Endothelial cell of umbilical vein (primary cell): ENCODE data around the gene GKN2. TPM values are rescaled to one million over a fixed set of nuclear protein-coding genes. Genes with fewer than 3 reads are reported as not detected.

ENCODE experiments used
- BruUV-seq: library from RNA; stranded (reverse); fragments of 400-500 nt; replicated peaks from 2 replicates; lab custom pipeline; 2021; lab: Mats Ljungman, UMichigan
- CTCF ChIA-PET: fragments of 300-600, 350-600 bp; sonication (Branson Sonifier 250); formaldehyde crosslinking; loops from one replicate; lab custom pipeline; 2021; ENCODE audit warnings: antibody characterized with exemption, inconsistent platforms; lab: Charles Lee
- POLR2A ChIA-PET: fragments of 300-600, 350-600 bp; sonication (Branson Sonifier 250); formaldehyde crosslinking; loops from one replicate; lab custom pipeline; 2021; ENCODE audit warnings: antibody characterized with exemption, inconsistent platforms; lab: Charles Lee
- DNase-seq: peaks from one replicate; pipeline ENCODE4 v3.0.0-alpha.2; 2011; ENCODE audit warnings: low read depth, low spot score
- FAIRE-seq: peaks from 2 replicates; lab custom pipeline; 2011; peaks lifted over from hg19 to GRCh38; lab: Jason Lieb, UNC
- H2AFZ ChIP-seq: 2 replicates; pipeline ENCODE4 v1.6.0; 2012; ENCODE audit warnings: low read depth, low read length, control low read depth, inconsistent platforms
- H3K27ac ChIP-seq: 2 replicates; pipeline ENCODE4 v1.5.1; 2011; ENCODE audit warnings: low read depth, mild to moderate bottlenecking, control low read depth, low read length, moderate library complexity; ENCODE audit not compliant: insufficient read depth
- H3K27me3 ChIP-seq, 2 experiments: 2 replicates each; pipeline versions ENCODE4 v1.6.0 to v1.6.1; 2011; ENCODE audit warnings: low read length in 2 of 2, mixed read lengths in 1 of 2; ENCODE audit not compliant: control insufficient read depth in 2 of 2, insufficient read depth in 2 of 2
- H3K36me3 ChIP-seq, 2 experiments: 2 replicates in 1 of 2; 3 replicates in 1 of 2; pipeline ENCODE4 v1.5.1; 2011; ENCODE audit warnings: low read length in 2 of 2, mild to moderate bottlenecking in 1 of 2, moderate library complexity in 1 of 2; ENCODE audit not compliant: control insufficient read depth in 2 of 2, insufficient read depth in 2 of 2; ENCODE audit errors: extremely low read depth in 1 of 2
- H3K4me1 ChIP-seq: 3 replicates; pipeline ENCODE4 v1.5.1; 2011; ENCODE audit warnings: mild to moderate bottlenecking, low read length; ENCODE audit not compliant: control insufficient read depth, insufficient read depth; ENCODE audit errors: extremely low read depth
- H3K4me2 ChIP-seq: 2 replicates; pipeline ENCODE4 v1.6.1; 2011; ENCODE audit warnings: low read length, control low read depth, mixed read lengths; ENCODE audit not compliant: insufficient read depth
- H3K4me3 ChIP-seq, 3 experiments: fragments of 200-600 bp in 1 of 3; sonication (generic), shearing (Covaris generic) in 1 of 3; replicated peaks in 1 of 3; 2 replicates each; pipeline ENCODE4 v1.5.1; 2011 to 2016; ENCODE audit warnings: control low read depth in 3 of 3, low read length in 3 of 3, mild to moderate bottlenecking in 2 of 3, inconsistent platforms in 1 of 3, low read depth in 1 of 3, moderate library complexity in 1 of 3; ENCODE audit not compliant: insufficient read depth in 1 of 3
- H3K79me2 ChIP-seq: 2 replicates; pipeline ENCODE4 v1.6.0; 2012; ENCODE audit warnings: low read length, inconsistent platforms; ENCODE audit not compliant: control insufficient read depth, insufficient read depth
- H3K9ac ChIP-seq: replicated peaks from 2 replicates; pipeline ENCODE3; 2011; ENCODE audit warnings: low read length, control low read depth; ENCODE audit not compliant: insufficient read depth; ENCODE audit errors: extremely low read depth
- H3K9me1 ChIP-seq: replicated peaks from 3 replicates; pipeline ENCODE4 v1.6.0; 2011; ENCODE audit warnings: mild to moderate bottlenecking, low read length; ENCODE audit not compliant: control insufficient read depth, insufficient read depth; ENCODE audit errors: extremely low read depth
- H3K9me3 ChIP-seq: replicated peaks from 2 replicates; pipeline ENCODE4 v1.5.1; 2012; ENCODE audit warnings: low read length, inconsistent platforms; ENCODE audit not compliant: control insufficient read depth, insufficient read depth
- H4K20me1 ChIP-seq: replicated peaks from 2 replicates; pipeline ENCODE3; 2011; ENCODE audit warnings: mild to moderate bottlenecking, low read length; ENCODE audit not compliant: control insufficient read depth, insufficient read depth; ENCODE audit errors: extremely low read depth
- GATA2 ChIP-seq: IDR thresholded peaks from 2 replicates; pipeline ENCODE4 v1.7.0; 2011; ENCODE audit warnings: low read depth, mild to moderate bottlenecking, moderate library complexity, mixed read lengths, low read length; ENCODE audit not compliant: insufficient read length, insufficient read depth
- MYC ChIP-seq: IDR thresholded peaks from one replicate; pipeline ENCODE4 v1.6.1; 2011; ENCODE audit warnings: mild to moderate bottlenecking, low read depth, low read length
- POLR2AphosphoS5 ChIP-seq: IDR thresholded peaks from 2 replicates; pipeline ENCODE4 v1.6.1; 2012; ENCODE audit warnings: low read depth, mild to moderate bottlenecking, control low read depth, low read length, moderate library complexity; ENCODE audit not compliant: insufficient read depth
- dilution Hi-C: fragments of 300-500 bp; cut with MboI; formaldehyde crosslinking; loops from one replicate; pipeline ENCODE4 v1.15.0; 2019; ENCODE audit warnings: low sequenced_read_pairs; ENCODE audit not compliant: extremely low pct_ligation_motif_present
- intact Hi-C: fragments of 100-400 bp; cut with micrococcal nuclease; formaldehyde crosslinking; loops from one replicate; pipeline ENCODE4 v1.10.0; 2022
- polyA plus RNA-seq, 4 experiments: library from polyadenylated mRNA; depleted of rRNA in 3 of 4; stranded (reverse) in 3 of 4; unstranded in 1 of 4; fragments of >200 nt; gene quantifications; 2 replicates each; pipeline versions ENCODE4 v1.2.1 to v1.2.3, GENCODE V29; 2011 to 2012; ENCODE audit warnings: missing spikeins in 1 of 4
- total RNA-seq: library from RNA; stranded (reverse); gene quantifications from 2 replicates; pipeline ENCODE4 v1.2.3, GENCODE V29; 2021
- TF ChIP-seq, protein P1 (sequence below): IDR thresholded peaks from 2 replicates; pipeline ENCODE4 v1.6.1; 2011; ENCODE audit not compliant: insufficient read depth, insufficient read length

Gene GKN2
- total and polyA plus RNA-seq, 2 donors (not counting 3 experiments of a cell fraction or from before 2014, with no cell fraction given), result not detected

DNA sequence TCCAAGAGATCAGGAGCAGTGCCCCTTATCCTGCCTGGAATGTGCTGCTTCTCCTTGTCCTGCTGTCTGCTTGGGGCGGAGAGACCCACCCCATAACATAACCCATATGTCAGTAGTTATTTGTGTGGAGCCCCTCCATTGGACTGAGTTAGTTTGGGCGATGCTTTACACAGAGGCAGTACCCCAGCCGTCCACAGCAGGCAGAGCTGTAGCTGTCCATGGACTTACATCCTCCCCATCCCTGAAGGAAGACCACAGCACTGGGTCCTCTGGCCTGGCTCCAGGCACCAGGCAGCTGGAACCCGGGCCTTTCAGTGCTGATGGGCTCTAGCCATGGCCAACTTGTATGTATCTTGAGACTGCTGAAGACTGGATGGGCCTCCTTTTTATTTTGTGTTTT lies 20.3 kb downstream of the GKN2 start:
- no peaks in the 10 kb centered on the region for H4K20me1 ChIP-seq
- H3K4me2 ChIP-seq, result no peak overlapping the region
- CTCF ChIA-PET, result interaction anchor here (1.5 to 4.9 kb wide), 3 partner anchors 11 to 223 kb away, joined by 3 to 39 read pairs (median 18); no protein-coding TSS in a partner anchor
- TF ChIP-seq POLR2AphosphoS5 (no peak), MYC (no peak)
- TF ChIP-seq, protein P1, sequence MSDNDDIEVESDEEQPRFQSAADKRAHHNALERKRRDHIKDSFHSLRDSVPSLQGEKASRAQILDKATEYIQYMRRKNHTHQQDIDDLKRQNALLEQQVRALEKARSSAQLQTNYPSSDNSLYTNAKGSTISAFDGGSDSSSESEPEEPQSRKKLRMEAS, result no peak
- POLR2A ChIA-PET, result no interaction called here
- H3K36me3 ChIP-seq, result no peaks in the 10 kb centered on the region
- DNase-seq (no peak), FAIRE-seq (no peak)
- intact Hi-C loops (no loop called here), dilution Hi-C loops (loop anchor here (25.0 kb wide), 1 partner anchor 195 kb away; the partner anchor contains the start of gene ARHGAP25)
- H3K4me3 ChIP-seq, result no peak overlapping the region
- peaks cover 2 to 15% of the 10 kb centered on the region in 2 experiments for H3K27me3 ChIP-seq
- no peaks in the 10 kb centered on the region for H3K9me1 ChIP-seq
- no peaks in the 10 kb centered on the region for H3K79me2 ChIP-seq
- no peak overlapping the region for H3K27ac ChIP-seq
- H3K9me3 ChIP-seq, result no peaks in the 10 kb centered on the region
- no peak overlapping the region for H2AFZ ChIP-seq
- no peaks in the 10 kb centered on the region for H3K4me1 ChIP-seq
- no TSS peak for BruUV-seq
- no peak overlapping the region for H3K9ac ChIP-seq

DNA sequence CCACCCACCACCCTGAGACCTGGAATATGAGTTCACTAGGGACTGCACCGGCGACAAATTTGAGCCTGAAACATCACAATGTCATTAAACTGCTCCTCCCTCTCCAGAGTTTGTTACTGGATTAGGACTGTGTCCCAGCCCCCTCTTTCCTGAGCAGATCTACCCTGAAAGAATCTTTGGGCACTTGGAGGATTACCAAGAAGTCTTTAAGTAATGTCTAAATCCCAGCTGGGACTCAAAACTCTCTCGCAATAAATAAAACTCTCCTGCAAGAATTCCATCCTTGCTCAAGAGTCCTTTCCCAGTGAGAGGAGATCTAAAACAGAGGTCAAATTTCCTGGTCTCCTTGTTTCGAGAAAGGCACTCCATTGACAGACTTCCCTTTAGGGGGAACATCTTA lies 20.9 kb downstream of the GKN2 start:
- no peak for DNase-seq
- CTCF ChIA-PET, result interaction anchor here (1.5 to 4.9 kb wide), 3 partner anchors 12 to 223 kb away, joined by 3 to 39 read pairs (median 18); no protein-coding TSS in a partner anchor

More for the DNA sequence above, 20.9 kb downstream of the GKN2 start:
- no peak overlapping the region for H3K27ac ChIP-seq
- dilution Hi-C loops (loop anchor here (25.0 kb wide), 1 partner anchor 194 kb away; the partner anchor contains the start of gene ARHGAP25), intact Hi-C loops (no loop called here)
- H3K27me3 ChIP-seq, result peaks cover 8 to 10% of the 10 kb centered on the region in 2 experiments
- FAIRE-seq, result no peak
- H3K4me2 ChIP-seq, result no peak overlapping the region
- POLR2A ChIA-PET, result no interaction called here
- no peaks in the 10 kb centered on the region for H3K36me3 ChIP-seq
- H3K9ac ChIP-seq, result no peak overlapping the region
- H3K79me2 ChIP-seq, result no peaks in the 10 kb centered on the region
- no peaks in the 10 kb centered on the region for H3K9me1 ChIP-seq
- H4K20me1 ChIP-seq, result no peaks in the 10 kb centered on the region
- H3K9me3 ChIP-seq, result no peaks in the 10 kb centered on the region
- BruUV-seq, result no TSS peak
- no peaks in the 10 kb centered on the region for H3K4me1 ChIP-seq
- no peak overlapping the region for H2AFZ ChIP-seq
- H3K4me3 ChIP-seq, result no peak overlapping the region
- TF ChIP-seq GATA2, result no peak
- TF ChIP-seq, protein P1, result no peak
